GM19467 (cell line): ENCODE results near the gene CLIC5.

Source experiments
- ATAC-seq: cut with Tn5 transposase; IDR thresholded peaks from one replicate; pipeline ENCODE4 v1.9.1; 2021; ENCODE audit warnings: mild to moderate bottlenecking, moderate library complexity; ENCODE audit not compliant: unreplicated experiment

CLIC5 gene

DNA sequence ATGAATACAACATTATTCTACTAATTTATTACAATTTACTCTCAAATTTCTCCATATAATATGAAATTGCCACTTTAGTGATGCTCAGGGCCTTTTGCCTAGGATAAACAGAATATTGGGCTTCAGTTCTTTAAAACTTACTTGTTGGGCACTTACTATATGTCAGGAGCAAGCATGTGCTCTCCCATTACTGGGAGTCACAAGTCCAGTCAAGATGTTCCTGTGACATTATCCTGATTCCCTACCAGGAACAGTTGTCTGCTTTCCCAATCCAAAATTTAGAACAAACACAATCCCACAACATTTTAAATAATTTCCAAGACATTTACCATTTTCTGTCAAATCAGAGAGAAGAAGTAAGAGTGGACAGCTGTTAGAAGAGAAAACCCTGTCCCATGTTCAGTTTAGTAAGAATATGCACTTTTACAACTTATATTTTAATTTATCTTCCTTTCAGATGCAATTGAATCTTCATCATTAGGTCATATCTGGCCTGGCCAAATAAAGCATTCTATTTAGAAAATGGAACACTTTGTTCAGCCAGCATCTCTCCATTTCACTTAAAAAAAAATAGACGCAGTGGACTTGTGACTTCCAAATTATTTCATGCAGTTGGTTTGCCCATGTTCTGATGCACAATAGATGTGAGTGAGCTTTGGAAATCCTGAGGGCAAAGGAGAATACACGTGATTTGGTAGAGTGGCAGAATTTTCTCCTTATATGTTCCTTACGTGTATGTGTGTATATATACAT, 159.8 kb downstream of the CLIC5 start:
- ATAC-seq = no peak

DNA sequence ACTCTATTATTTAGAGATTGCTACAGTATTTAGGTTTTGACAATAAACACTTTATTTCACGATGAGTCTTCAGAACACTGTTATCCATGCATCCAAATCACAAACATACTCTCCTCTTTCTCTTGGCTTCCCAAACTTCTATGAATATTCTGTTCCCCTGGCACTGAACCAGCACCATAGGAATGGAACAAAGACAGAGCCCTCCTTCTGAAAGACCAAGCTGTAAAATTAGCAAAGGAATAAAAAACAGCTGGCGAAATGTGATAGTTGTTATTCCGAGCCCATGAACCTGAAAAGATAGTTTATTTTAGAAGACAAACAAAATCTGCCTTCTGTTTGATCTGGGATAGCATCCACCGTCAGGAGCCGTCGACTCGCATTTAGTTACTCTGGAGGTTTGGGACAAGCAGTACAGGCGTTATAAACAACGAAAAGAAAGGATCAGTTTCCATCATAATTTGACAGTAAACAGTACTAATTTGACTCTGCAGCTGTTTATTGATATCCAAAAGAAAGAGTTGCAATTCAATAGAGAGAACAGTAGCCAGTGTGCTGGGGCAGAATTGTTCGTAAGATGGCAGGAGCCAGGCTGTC, 161.4 kb downstream of the CLIC5 start:
- ATAC-seq = no peak

DNA sequence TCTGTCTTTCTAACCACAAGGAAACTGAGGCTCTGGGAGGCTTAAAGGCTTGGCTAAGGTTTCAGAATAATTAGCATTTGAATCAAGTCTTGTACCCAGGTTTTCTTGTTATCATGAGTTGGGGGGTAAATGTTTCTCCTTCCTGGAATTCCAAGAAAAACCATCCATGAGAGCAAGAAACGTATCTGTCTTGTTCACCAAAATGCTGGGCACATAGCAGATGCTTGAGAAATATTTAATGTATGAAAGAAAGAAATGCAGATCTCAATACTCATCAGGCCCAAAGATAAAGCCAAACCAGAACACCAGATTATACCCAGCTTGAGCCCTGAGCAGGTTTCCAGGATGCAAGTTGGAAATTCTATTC, 164.6 kb downstream of the CLIC5 start:
- no peak for ATAC-seq

DNA sequence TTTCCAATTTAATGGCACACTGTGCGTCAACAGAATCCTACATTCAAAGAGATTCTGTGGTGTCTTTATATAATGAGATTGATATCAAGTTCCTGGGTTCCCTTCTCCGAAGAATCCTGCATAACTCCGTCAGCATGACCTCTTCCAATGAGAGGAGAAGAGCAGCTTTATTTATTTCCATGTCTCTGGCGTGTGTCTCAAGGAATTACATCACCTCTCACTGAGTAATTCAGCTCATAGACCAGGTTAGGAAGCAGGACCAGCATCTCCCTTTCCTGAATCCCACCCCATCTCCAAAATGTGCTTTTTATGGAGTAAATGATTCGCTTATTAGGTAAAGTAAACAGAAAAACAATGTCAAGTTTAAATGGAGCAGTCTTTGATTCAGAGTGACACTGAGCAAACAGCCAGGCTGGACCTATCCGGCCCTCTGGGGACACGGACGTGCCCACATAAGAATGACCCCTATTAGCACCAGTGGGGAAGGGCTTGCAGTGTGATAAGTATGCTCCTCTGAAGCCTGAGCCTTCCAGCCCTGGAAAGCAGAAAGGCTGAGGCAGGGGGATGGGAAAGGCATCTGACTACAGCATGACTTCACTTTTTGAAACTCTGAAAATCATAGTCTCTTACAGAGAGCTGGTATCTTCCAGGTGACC, 165.2 kb downstream of the CLIC5 start:
- ATAC-seq = no peak

DNA sequence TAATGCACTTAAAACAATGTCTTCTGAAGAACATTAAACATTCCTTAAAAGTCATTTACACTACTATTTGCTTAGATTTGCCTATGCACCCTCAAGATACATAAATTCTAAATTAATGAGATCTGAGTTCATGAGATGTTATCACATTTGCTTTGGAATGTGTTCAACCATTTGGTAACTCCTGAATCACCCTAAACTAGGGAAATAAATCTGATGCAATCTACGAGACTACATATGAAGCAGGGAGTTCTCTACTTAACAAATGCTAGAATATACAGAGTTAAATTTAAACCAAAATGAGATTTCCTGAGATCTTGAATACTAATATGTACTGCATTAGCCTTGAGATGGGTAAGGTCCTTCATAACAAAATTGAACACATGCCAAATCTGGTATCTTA, 170.1 kb downstream of the CLIC5 start:
- ATAC-seq = no peak

DNA sequence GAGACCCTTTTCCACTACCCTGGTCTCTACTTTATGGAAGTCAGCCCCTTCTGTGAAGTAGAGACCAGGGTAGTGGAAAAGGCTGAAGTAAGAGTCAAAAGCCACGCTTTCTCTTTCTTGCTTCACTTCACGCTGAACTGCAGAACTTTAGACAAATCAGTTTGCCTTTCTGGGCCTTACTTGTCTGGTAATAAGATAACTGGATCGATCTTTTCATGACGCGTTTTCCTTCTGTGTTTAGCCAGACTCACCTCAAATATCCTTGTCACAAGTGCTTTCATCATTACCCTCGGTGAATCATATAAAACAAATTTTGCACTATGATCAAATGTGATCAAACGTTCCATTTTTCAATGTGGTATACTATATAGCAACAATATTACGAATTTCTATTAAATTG, 170.7 kb downstream of the CLIC5 start:
- ATAC-seq = no peak

DNA sequence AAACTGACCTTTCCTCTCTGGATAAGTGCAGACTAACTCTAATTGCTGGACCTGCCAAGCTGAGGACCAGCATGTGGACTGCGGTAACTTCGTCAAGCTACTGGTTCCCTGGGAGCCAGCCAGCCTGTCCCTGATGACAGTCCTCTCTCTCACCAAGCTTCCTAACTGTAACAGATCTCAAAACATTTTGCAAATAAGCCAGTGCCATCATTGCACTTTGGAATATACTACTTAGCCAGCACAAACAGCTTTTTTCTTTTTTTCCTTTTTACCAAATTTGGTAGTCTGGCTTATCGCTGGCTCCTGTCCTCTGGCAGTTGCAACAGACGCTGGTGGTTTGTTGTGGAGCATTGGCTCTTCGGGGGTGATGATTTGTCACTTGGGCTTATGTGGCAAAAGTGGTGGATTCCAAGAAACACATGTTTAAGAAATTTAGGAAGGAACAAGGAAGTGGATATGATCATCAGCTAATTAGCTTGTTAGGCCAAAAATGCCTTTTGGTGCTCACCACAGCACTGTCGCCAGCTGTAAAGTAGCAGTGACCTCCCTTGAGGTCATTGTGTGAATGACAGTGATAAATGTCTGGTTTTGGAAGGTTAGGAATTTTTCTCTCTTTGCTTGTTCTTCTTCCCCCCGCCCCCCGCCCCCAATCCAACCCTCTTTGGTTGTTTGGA, 171.7 kb downstream of the CLIC5 start:
- no peak for ATAC-seq

DNA sequence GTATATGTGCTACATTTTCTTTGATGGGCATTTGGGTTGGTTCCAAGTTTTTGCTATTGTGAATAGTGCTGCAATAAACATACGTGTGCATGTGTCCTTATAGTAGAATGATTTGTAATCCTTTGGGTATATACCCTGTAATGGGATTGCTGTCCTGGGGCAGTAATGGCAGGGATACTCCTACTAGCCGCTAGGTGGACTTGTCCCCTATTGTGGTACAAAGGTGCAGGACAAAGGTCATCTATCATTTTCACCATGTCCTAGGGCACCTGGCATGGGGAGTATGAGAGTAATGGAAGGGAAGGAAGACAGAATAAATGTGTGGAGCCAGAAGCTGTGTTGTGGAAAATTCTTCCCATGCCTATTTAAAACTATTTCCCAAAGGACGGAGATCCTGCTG, 174.6 kb downstream of the CLIC5 start:
- ATAC-seq = no peak

DNA sequence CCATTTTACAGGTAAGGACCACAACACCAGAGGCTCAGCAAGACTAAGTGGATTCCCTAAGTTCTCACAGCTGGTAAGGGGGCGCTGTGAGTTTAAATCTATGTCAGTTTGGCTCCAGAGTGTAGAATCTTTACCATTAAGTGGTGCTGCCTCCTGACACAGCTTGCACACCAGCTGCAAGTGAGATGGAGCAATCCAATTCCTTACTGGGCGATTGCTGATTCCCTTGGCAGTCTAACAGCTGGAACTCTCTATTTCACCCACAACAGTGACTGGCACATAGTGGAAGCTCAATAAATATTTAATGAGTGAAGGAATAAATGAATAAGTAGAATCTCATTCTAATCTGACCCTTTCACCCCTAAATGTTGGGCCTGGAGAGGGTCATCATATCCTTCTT, 176.7 kb downstream of the CLIC5 start:
- ATAC-seq = no peak

DNA sequence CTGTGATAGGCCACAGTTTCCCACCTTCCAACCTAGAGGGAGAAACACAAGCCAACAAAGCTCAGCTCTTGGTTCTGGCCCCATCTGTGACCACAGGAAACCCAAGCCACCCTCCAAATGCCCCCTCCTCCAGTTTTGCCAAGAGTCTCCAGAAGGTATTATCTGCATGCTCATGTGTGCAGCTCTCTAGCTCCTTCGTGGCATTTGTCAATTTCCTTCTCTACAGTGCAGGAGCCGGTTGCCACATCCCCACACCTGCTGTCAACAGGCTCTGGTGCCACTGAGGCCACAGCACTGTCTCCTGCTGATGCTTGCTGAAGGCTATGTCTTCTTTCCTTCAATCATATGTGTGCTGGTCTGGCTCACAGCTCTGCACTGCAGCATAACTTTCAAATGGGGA, 177.2 kb downstream of the CLIC5 start:
- no peak for ATAC-seq

DNA sequence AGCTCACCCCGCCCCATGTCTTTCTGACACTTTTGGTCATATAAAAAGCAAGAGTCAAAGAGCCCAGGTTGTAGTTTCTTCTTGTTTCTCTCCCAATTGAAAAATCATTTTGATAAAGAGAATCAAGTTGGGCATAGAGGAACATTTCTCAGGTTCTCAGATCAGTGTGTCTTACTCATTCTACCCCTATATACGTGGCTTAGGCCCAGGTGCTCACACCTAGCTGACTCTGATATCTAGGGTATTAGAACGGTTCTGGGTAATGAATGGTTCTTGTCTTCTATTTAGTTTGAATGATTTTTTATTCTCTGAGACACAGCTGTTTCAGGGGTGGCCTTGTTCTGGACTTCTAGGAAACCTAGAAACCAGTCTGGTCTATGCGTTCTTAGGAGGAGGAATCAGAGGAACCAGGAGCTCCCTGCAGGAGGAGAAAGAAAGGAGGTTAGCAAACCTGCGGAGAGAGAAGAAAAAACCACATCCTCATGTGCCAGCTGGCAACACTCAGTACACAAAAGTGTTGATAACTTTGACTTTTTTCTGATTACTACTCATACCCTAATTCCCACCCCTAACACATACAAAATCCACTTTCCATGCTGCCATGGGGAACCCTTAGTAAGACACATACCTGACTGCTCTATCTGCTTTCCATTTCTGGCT, 178.0 kb downstream of the CLIC5 start:
- ATAC-seq = no peak

DNA sequence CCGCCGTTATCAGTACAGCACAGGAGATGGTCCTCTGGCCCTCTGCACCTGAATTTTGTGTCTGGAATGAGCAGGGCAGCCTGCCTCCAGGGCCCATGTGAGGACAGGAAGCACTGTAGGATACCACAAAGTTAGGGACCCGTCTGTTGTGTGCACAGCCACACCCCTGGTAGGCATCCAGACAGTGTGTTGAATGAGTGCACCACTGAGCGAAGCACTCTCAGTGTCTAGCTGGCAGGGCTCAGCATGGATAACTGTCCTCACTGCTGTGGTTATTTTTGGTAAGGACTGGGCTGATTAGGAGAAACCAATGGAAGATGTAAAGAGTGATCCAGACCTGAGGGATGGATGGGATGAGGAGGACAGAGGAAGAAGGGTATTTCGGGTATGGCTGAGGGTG, 178.7 kb downstream of the CLIC5 start:
- no peak for ATAC-seq

DNA sequence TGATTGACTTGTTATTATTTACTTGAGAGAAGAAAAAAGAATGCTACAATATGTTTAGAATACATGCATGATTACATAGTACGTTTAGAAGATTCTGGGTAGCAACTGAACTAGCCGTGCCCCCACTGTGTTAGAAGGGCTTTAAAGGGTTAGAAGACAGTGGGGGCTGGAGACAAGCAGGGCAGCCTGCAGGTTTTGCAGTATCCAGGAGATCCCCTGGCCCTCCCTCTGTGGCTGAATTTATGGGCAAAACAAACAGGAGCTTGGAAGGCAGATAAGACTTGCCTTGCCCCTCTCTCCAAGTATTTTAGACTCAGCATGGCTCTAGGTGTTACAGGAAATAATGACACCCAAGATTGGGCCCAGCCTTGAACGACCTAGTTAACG, 179.2 kb downstream of the CLIC5 start:
- no peak for ATAC-seq

DNA sequence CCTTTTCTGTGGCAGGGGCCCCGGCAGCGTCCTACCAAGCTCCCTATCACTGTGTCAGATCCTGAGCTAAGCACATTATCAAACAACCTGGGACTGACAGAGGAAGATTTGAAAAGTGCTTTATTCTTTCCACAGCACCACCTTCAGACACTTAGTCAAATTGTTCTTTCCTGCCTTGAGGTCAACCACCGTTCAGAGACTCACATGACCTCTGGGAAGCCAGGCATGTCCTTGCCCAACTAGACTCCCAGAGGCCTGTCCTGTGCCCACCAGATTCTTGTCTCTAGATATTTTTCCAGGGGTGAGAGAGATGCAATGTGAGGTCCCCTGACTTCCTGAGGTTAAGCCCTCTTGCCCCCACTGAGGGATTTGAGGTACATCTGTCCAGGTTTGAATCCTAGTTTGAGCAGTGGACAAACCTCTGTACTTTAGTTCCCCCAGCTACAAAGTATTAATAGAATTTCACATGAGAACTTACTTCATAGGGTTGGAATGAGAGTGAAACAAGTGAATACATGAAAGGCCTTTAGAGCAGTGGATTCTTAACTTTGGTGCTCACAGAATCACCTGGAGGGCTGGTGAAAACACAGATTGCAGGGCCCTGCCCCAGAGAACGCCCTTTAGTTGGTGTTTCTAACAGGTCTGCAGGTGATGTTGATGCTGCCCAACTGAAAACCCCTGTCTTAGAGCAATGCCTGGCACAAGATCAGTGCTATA, 179.8 kb downstream of the CLIC5 start:
- ATAC-seq = no peak

DNA sequence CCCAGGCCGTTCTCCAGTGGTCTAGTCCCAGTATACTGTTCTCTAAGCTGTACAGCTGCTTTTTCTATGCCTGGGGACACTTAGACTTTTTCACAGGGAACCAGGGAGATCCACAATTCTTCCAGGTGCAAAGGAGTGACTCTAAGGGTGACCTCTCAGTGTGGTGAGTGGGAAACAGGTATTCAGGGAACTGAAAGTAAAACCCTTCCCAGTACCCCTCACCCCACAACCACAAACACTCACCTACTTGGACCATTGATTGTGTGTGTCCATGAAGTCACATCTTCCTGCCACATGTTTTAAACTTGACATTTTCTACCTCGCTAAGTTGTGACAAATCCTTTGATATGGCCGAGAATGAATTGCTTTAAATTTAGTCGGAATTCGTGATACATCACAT, 183.6 kb downstream of the CLIC5 start:
- ATAC-seq = no peak
